HepG2 (cell line): ENCODE measurements around the gene TP73. TPM values are rescaled to one million over a fixed set of nuclear protein-coding genes. Genes with fewer than 3 reads are reported as not detected.

ENCODE experiments used
- ARNT2 ChIP-seq: sonication (generic); formaldehyde crosslinking; IDR thresholded peaks from 2 replicates; pipeline ENCODE4 v1.8.0; 2022; ENCODE audit warnings: mild to moderate bottlenecking, low read depth, missing genetic modification reagents, moderate library complexity
- ASH2L ChIP-seq: fragments of 300-600, 200-600 bp; sonication (generic); IDR thresholded peaks from 2 replicates; pipeline ENCODE4 v1.7.0; 2017; ENCODE audit warnings: low read depth, mild to moderate bottlenecking, moderate library complexity, mixed read lengths, low read length; ENCODE audit not compliant: insufficient read length
- ATF4 ChIP-seq, 2 experiments: fragments of 450-650 bp in 1 of 2; sonication (generic) in 1 of 2; formaldehyde crosslinking; IDR thresholded peaks; 2 replicates each; pipeline versions ENCODE4 v1.5.0 to v1.8.0; 2020 to 2022; ENCODE audit warnings: mild to moderate bottlenecking in 1 of 2, missing genetic modification reagents in 1 of 2
- CBFB ChIP-seq: sonication (generic); formaldehyde crosslinking; IDR thresholded peaks from 2 replicates; pipeline ENCODE4 v1.4.0; 2020; ENCODE audit warnings: missing genetic modification reagents
- GATAD1 ChIP-seq: IDR thresholded peaks from 2 replicates; pipeline ENCODE4 v1.6.1; 2016; ENCODE audit warnings: missing genetic modification reagents, missing compliant biosample characterization
- HMG20A ChIP-seq: IDR thresholded peaks from 2 replicates; pipeline ENCODE4 v1.6.1; 2016; ENCODE audit warnings: borderline replicate concordance
- HOXA5 ChIP-seq: sonication (generic); formaldehyde crosslinking; IDR thresholded peaks from 2 replicates; pipeline ENCODE4 v1.4.0; 2020; ENCODE audit warnings: missing genetic modification reagents
- IRF9 ChIP-seq: sonication (generic); formaldehyde crosslinking; IDR thresholded peaks from 2 replicates; pipeline ENCODE4 v1.8.0; 2022; ENCODE audit warnings: missing genetic modification reagents, mild to moderate bottlenecking, borderline replicate concordance
- MIER3 ChIP-seq: IDR thresholded peaks from 2 replicates; pipeline ENCODE4 v1.6.1; 2016; ENCODE audit warnings: missing compliant biosample characterization, borderline replicate concordance
- NR2C2 ChIP-seq: sonication (generic); formaldehyde crosslinking; IDR thresholded peaks from 2 replicates; pipeline ENCODE4 v1.4.0; 2020; ENCODE audit warnings: missing genetic modification reagents, mild to moderate bottlenecking, moderate library complexity, borderline replicate concordance
- SATB2 ChIP-seq: sonication (generic); formaldehyde crosslinking; IDR thresholded peaks from 2 replicates; pipeline ENCODE4 v1.5.0; 2020; ENCODE audit warnings: missing genetic modification reagents
- SNAPC4 ChIP-seq: sonication (generic); formaldehyde crosslinking; IDR thresholded peaks from 2 replicates; pipeline ENCODE4 v1.4.0; 2020; ENCODE audit warnings: mild to moderate bottlenecking, missing genetic modification reagents
- TGIF2 ChIP-seq: IDR thresholded peaks from 2 replicates; pipeline ENCODE4 v1.6.1; 2016; ENCODE audit warnings: control low read depth, missing compliant biosample characterization
- ZNF251 ChIP-seq: sonication (generic); formaldehyde crosslinking; IDR thresholded peaks from 2 replicates; pipeline ENCODE4 v1.9.0; 2021; ENCODE audit warnings: mild to moderate bottlenecking, missing genetic modification reagents
- ZNF292 ChIP-seq: sonication (generic); formaldehyde crosslinking; IDR thresholded peaks from 2 replicates; pipeline ENCODE4 v1.8.1; 2022; ENCODE audit warnings: mild to moderate bottlenecking, low read depth, missing genetic modification reagents, borderline replicate concordance
- ZNF737 ChIP-seq: sonication (generic); formaldehyde crosslinking; IDR thresholded peaks from 2 replicates; pipeline ENCODE4 v1.5.0; 2020; ENCODE audit warnings: missing genetic modification reagents, mild to moderate bottlenecking, borderline replicate concordance
- polyA plus RNA-seq, 8 experiments: library from polyadenylated mRNA; depleted of rRNA in 3 of 8; stranded (reverse) in 7 of 8; unstranded in 1 of 8; fragments of >200 nt; fragmentation: Illumina TruSeq in 4 of 8; extraction: Trizol in 4 of 8; gene quantifications; 2 replicates each; pipeline versions ENCODE4 v1.2.1 to v1.2.3, GENCODE V29; 2011 to 2016; ENCODE audit warnings: low read depth in 4 of 8, missing spikeins in 1 of 8, mixed read lengths in 1 of 8; ENCODE audit not compliant: insufficient read depth in 1 of 8
- total RNA-seq, 5 experiments: library from RNA; depleted of rRNA; stranded (reverse); fragments of >200 nt; fragmentation: Illumina TruSeq; extraction: Trizol; gene quantifications; 2 replicates each; pipeline ENCODE4 v1.2.3, GENCODE V29; 2016; ENCODE audit warnings: low read depth in 1 of 5
- TF ChIP-seq, protein P1 (sequence below): IDR thresholded peaks from 2 replicates; pipeline ENCODE4 v1.6.1; 2016; ENCODE audit warnings: missing compliant biosample characterization, missing genetic modification reagents, borderline replicate concordance
- TF ChIP-seq, protein P2 (sequence below): sonication (generic); formaldehyde crosslinking; IDR thresholded peaks from 2 replicates; pipeline ENCODE4 v1.9.0; 2022; ENCODE audit warnings: low read depth, missing genetic modification reagents

Gene TP73
- total and polyA plus RNA-seq, 2 of the 13 experiments (the other 11 are each of a cell fraction or from before 2014, with no cell fraction given) = 0.49 to 1.1 TPM

- TF ChIP-seq ARNT2 (CRISPR knock-in tag) = peak; percentile 31; the same call in 1 of the 2 replicates
- peak; percentile 87; the same call in 1 of the 2 replicates for TF ChIP-seq TGIF2 (CRISPR knock-in tag)
- peak; percentile 33; the same call in 1 of the 2 replicates for TF ChIP-seq ZNF292
- TF ChIP-seq GATAD1 (CRISPR knock-in tag) = peak; percentile 42
- TF ChIP-seq, protein P1, sequence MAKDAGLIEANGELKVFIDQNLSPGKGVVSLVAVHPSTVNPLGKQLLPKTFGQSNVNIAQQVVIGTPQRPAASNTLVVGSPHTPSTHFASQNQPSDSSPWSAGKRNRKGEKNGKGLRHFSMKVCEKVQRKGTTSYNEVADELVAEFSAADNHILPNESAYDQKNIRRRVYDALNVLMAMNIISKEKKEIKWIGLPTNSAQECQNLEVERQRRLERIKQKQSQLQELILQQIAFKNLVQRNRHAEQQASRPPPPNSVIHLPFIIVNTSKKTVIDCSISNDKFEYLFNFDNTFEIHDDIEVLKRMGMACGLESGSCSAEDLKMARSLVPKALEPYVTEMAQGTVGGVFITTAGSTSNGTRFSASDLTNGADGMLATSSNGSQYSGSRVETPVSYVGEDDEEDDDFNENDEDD (CRISPR knock-in tag) = peak; percentile 91; the same call in 1 of the 2 replicates
- TF ChIP-seq ASH2L = peak; percentile 81
- 0 out of 2 replicates have a peak, but pooled peaks have one; percentile 17 for TF ChIP-seq HMG20A
- TF ChIP-seq MIER3 (CRISPR knock-in tag) = peak; percentile 16; the same call in 1 of the 2 replicates
- peak; percentile 94; the same call in 1 of the 2 replicates for TF ChIP-seq IRF9 (CRISPR knock-in tag)
- TF ChIP-seq, protein P2, sequence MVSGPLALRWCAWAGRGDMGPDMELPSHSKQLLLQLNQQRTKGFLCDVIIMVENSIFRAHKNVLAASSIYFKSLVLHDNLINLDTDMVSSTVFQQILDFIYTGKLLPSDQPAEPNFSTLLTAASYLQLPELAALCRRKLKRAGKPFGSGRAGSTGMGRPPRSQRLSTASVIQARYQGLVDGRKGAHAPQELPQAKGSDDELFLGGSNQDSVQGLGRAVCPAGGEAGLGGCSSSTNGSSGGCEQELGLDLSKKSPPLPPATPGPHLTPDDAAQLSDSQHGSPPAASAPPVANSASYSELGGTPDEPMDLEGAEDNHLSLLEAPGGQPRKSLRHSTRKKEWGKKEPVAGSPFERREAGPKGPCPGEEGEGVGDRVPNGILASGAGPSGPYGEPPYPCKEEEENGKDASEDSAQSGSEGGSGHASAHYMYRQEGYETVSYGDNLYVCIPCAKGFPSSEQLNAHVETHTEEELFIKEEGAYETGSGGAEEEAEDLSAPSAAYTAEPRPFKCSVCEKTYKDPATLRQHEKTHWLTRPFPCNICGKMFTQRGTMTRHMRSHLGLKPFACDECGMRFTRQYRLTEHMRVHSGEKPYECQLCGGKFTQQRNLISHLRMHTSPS = peak; percentile 97
- TF ChIP-seq ZNF251 = no peak
- 0 out of 2 replicates have a peak, but pooled peaks have one; percentile 56 for TF ChIP-seq ZNF737
- 0 out of 2 replicates have a peak, but pooled peaks have one; percentile 65 for TF ChIP-seq SATB2 (CRISPR knock-in tag)
- TF ChIP-seq ATF4 (CRISPR knock-in tag; IDR thresholded peaks at IDR 0.05) = peak in 1 of 2 experiments; percentile 58; a peak in 2 of 4 replicates
- TF ChIP-seq NR2C2 (CRISPR knock-in tag) = peak; percentile 86
- TF ChIP-seq HOXA5 (CRISPR knock-in tag) = peak; percentile 79; the same call in 1 of the 2 replicates
- TF ChIP-seq SNAPC4 (CRISPR knock-in tag) = peak; percentile 87; the same call in 1 of the 2 replicates
- peak; percentile 72; the same call in 1 of the 2 replicates for TF ChIP-seq CBFB (CRISPR knock-in tag)
Measured at GRCh38 chr1:3775490-3776230, 123.3 kb downstream of the TP73 start (continued).
